ENCODE results near the gene CLDN4.
A peak's percentile ranks its signal among the peaks of the same experiment; 100 is the strongest.

Gene CLDN4

GRCh38 chr7:73823257-73823656 is 7.5 kb upstream of the CLDN4 start:
- no peak overlapping the region for H3K4me3 ChIP-seq (ENCODE audit: low read depth, low read length)
- TF ChIP-seq MYC (IDR thresholded peaks at IDR 0.05; ENCODE audit: low read depth, low read length) (no peak), MAX (IDR thresholded peaks at IDR 0.05; ENCODE audit: low read depth, low read length) (no peak), CTCF (IDR thresholded peaks at IDR 0.05; ENCODE audit: low read depth, low read length) (no peak), POLR2A (IDR thresholded peaks at IDR 0.05; ENCODE audit: extremely low read depth, insufficient read length) (no peak)
- no peak for DNase-seq (ENCODE audit: low read depth)

- no peak overlapping the region for H3K4me3 ChIP-seq (ENCODE audit: low read depth, low read length)
- TF ChIP-seq CTCF (IDR thresholded peaks at IDR 0.05; ENCODE audit: low read depth, low read length) (no peak), MAX (IDR thresholded peaks at IDR 0.05; ENCODE audit: low read depth, low read length) (no peak), POLR2A (IDR thresholded peaks at IDR 0.05; ENCODE audit: extremely low read depth, insufficient read length) (no peak)
- no peak for DNase-seq (ENCODE audit: low read depth)
These were observed 6.8 kb upstream of the CLDN4 start for GRCh38 chr7:73823873-73824592.

- TF ChIP-seq MAX (IDR thresholded peaks at IDR 0.05; ENCODE audit: low read depth, low read length) = no peak
- TF ChIP-seq CTCF (IDR thresholded peaks at IDR 0.05; ENCODE audit: low read depth, low read length) = no peak
- no peak for TF ChIP-seq MYC (IDR thresholded peaks at IDR 0.05; ENCODE audit: low read depth, low read length)
- no peak for TF ChIP-seq POLR2A (IDR thresholded peaks at IDR 0.05; ENCODE audit: extremely low read depth, insufficient read length)
- H3K4me3 ChIP-seq (ENCODE audit: low read depth, low read length) = no peak overlapping the region
- no peak for DNase-seq (ENCODE audit: low read depth)
These were observed 5.8 kb upstream of the CLDN4 start for GRCh38 chr7:73824986-73825385.

- no peak overlapping the region for H3K4me3 ChIP-seq (ENCODE audit: low read depth, low read length)
- DNase-seq (ENCODE audit: low read depth) = no peak
- TF ChIP-seq POLR2A (IDR thresholded peaks at IDR 0.05; ENCODE audit: extremely low read depth, insufficient read length) (no peak), CTCF (IDR thresholded peaks at IDR 0.05; ENCODE audit: low read depth, low read length) (no peak), MAX (IDR thresholded peaks at IDR 0.05; ENCODE audit: low read depth, low read length) (no peak), MYC (IDR thresholded peaks at IDR 0.05; ENCODE audit: low read depth, low read length) (no peak)
These were observed 3.2 kb upstream of the CLDN4 start for GRCh38 chr7:73827567-73828106.

GRCh38 chr7:73828107-73828803 is 2.5 kb upstream of the CLDN4 start:
- TF ChIP-seq MAX (IDR thresholded peaks at IDR 0.05; ENCODE audit: low read depth, low read length) = no peak
- peak; percentile 32; the same call in 1 of the 2 replicates for TF ChIP-seq MYC (IDR thresholded peaks at IDR 0.05; ENCODE audit: low read depth, low read length)
- TF ChIP-seq POLR2A (IDR thresholded peaks at IDR 0.05; ENCODE audit: extremely low read depth, insufficient read length) = no peak
- no peak for TF ChIP-seq CTCF (IDR thresholded peaks at IDR 0.05; ENCODE audit: low read depth, low read length)
- DNase-seq (ENCODE audit: low read depth) = peak; percentile 75
- no peak overlapping the region for H3K4me3 ChIP-seq (ENCODE audit: low read depth, low read length)

All from NB4 (cell line).